Endothelial cell of umbilical vein (primary cell): ENCODE results near the gene CDH2. TPM values are rescaled to one million over a fixed set of nuclear protein-coding genes. Genes with fewer than 3 reads are reported as not detected.

Experiments
- BruUV-seq: library from RNA; stranded (reverse); fragments of 400-500 nt; replicated peaks from 2 replicates; lab custom pipeline; 2021; lab: Mats Ljungman, UMichigan
- CTCF ChIA-PET: fragments of 300-600, 350-600 bp; sonication (Branson Sonifier 250); formaldehyde crosslinking; loops from one replicate; lab custom pipeline; 2021; ENCODE audit warnings: antibody characterized with exemption, inconsistent platforms; lab: Charles Lee
- POLR2A ChIA-PET: fragments of 300-600, 350-600 bp; sonication (Branson Sonifier 250); formaldehyde crosslinking; loops from one replicate; lab custom pipeline; 2021; ENCODE audit warnings: antibody characterized with exemption, inconsistent platforms; lab: Charles Lee
- DNase-seq: peaks from one replicate; pipeline ENCODE4 v3.0.0-alpha.2; 2011; ENCODE audit warnings: low read depth, low spot score
- FAIRE-seq: peaks from 2 replicates; lab custom pipeline; 2011; peaks lifted over from hg19 to GRCh38; lab: Jason Lieb, UNC
- H2AFZ ChIP-seq: 2 replicates; pipeline ENCODE4 v1.6.0; 2012; ENCODE audit warnings: low read depth, low read length, control low read depth, inconsistent platforms
- H3K27ac ChIP-seq: 2 replicates; pipeline ENCODE4 v1.5.1; 2011; ENCODE audit warnings: low read depth, mild to moderate bottlenecking, control low read depth, low read length, moderate library complexity; ENCODE audit not compliant: insufficient read depth
- H3K27me3 ChIP-seq, 2 experiments: 2 replicates each; pipeline versions ENCODE4 v1.6.0 to v1.6.1; 2011; ENCODE audit warnings: low read length in 2 of 2, mixed read lengths in 1 of 2; ENCODE audit not compliant: control insufficient read depth in 2 of 2, insufficient read depth in 2 of 2
- H3K36me3 ChIP-seq, 2 experiments: 2 replicates in 1 of 2; 3 replicates in 1 of 2; pipeline ENCODE4 v1.5.1; 2011; ENCODE audit warnings: low read length in 2 of 2, mild to moderate bottlenecking in 1 of 2, moderate library complexity in 1 of 2; ENCODE audit not compliant: control insufficient read depth in 2 of 2, insufficient read depth in 2 of 2; ENCODE audit errors: extremely low read depth in 1 of 2
- H3K4me1 ChIP-seq: 3 replicates; pipeline ENCODE4 v1.5.1; 2011; ENCODE audit warnings: mild to moderate bottlenecking, low read length; ENCODE audit not compliant: control insufficient read depth, insufficient read depth; ENCODE audit errors: extremely low read depth
- H3K4me2 ChIP-seq: 2 replicates; pipeline ENCODE4 v1.6.1; 2011; ENCODE audit warnings: low read length, control low read depth, mixed read lengths; ENCODE audit not compliant: insufficient read depth
- H3K4me3 ChIP-seq, 3 experiments: fragments of 200-600 bp in 1 of 3; sonication (generic), shearing (Covaris generic) in 1 of 3; replicated peaks in 1 of 3; 2 replicates each; pipeline ENCODE4 v1.5.1; 2011 to 2016; ENCODE audit warnings: control low read depth in 3 of 3, low read length in 3 of 3, mild to moderate bottlenecking in 2 of 3, inconsistent platforms in 1 of 3, low read depth in 1 of 3, moderate library complexity in 1 of 3; ENCODE audit not compliant: insufficient read depth in 1 of 3
- H3K79me2 ChIP-seq: 2 replicates; pipeline ENCODE4 v1.6.0; 2012; ENCODE audit warnings: low read length, inconsistent platforms; ENCODE audit not compliant: control insufficient read depth, insufficient read depth
- H3K9ac ChIP-seq: replicated peaks from 2 replicates; pipeline ENCODE3; 2011; ENCODE audit warnings: low read length, control low read depth; ENCODE audit not compliant: insufficient read depth; ENCODE audit errors: extremely low read depth
- H3K9me1 ChIP-seq: replicated peaks from 3 replicates; pipeline ENCODE4 v1.6.0; 2011; ENCODE audit warnings: mild to moderate bottlenecking, low read length; ENCODE audit not compliant: control insufficient read depth, insufficient read depth; ENCODE audit errors: extremely low read depth
- H3K9me3 ChIP-seq: replicated peaks from 2 replicates; pipeline ENCODE4 v1.5.1; 2012; ENCODE audit warnings: low read length, inconsistent platforms; ENCODE audit not compliant: control insufficient read depth, insufficient read depth
- H4K20me1 ChIP-seq: replicated peaks from 2 replicates; pipeline ENCODE3; 2011; ENCODE audit warnings: mild to moderate bottlenecking, low read length; ENCODE audit not compliant: control insufficient read depth, insufficient read depth; ENCODE audit errors: extremely low read depth
- CTCF ChIP-seq, 2 donors: IDR thresholded peaks; 1 replicate in 1 of 2; 2 replicates in 1 of 2; pipeline ENCODE4 v1.5.1; 2011; ENCODE audit warnings: low read length in 2 of 2, mild to moderate bottlenecking in 2 of 2, moderate library complexity in 2 of 2, control low read depth in 1 of 2, inconsistent platforms in 1 of 2, low read depth in 1 of 2; ENCODE audit not compliant: insufficient read depth in 1 of 2; ENCODE audit errors: extremely low read depth in 1 of 2
- EZH2 ChIP-seq: IDR thresholded peaks from 2 replicates; pipeline ENCODE4 v1.6.1; 2012; ENCODE audit warnings: borderline replicate concordance, low read depth, mild to moderate bottlenecking, moderate library complexity, low read length, inconsistent platforms; ENCODE audit not compliant: severe bottlenecking
- FOS ChIP-seq: IDR thresholded peaks from 2 replicates; pipeline ENCODE4 v1.6.1; 2011; ENCODE audit warnings: mild to moderate bottlenecking, low read length, moderate library complexity, borderline replicate concordance; ENCODE audit not compliant: insufficient read depth
- GATA2 ChIP-seq: IDR thresholded peaks from 2 replicates; pipeline ENCODE4 v1.7.0; 2011; ENCODE audit warnings: low read depth, mild to moderate bottlenecking, moderate library complexity, mixed read lengths, low read length; ENCODE audit not compliant: insufficient read length, insufficient read depth
- JUN ChIP-seq: IDR thresholded peaks from 2 replicates; pipeline ENCODE4 v1.6.1; 2011; ENCODE audit warnings: borderline replicate concordance, low read depth; ENCODE audit not compliant: insufficient read length, insufficient read depth
- MAX ChIP-seq: IDR thresholded peaks from 2 replicates; pipeline ENCODE4 v1.6.1; 2011; ENCODE audit not compliant: insufficient read depth, insufficient read length
- MYC ChIP-seq: IDR thresholded peaks from one replicate; pipeline ENCODE4 v1.6.1; 2011; ENCODE audit warnings: mild to moderate bottlenecking, low read depth, low read length
- POLR2A ChIP-seq: IDR thresholded peaks from 2 replicates; pipeline ENCODE4 v1.6.1; 2012; ENCODE audit warnings: low read depth, mild to moderate bottlenecking, control low read depth, low read length
- POLR2AphosphoS5 ChIP-seq: IDR thresholded peaks from 2 replicates; pipeline ENCODE4 v1.6.1; 2012; ENCODE audit warnings: low read depth, mild to moderate bottlenecking, control low read depth, low read length, moderate library complexity; ENCODE audit not compliant: insufficient read depth
- dilution Hi-C: fragments of 300-500 bp; cut with MboI; formaldehyde crosslinking; loops from one replicate; pipeline ENCODE4 v1.15.0; 2019; ENCODE audit warnings: low sequenced_read_pairs; ENCODE audit not compliant: extremely low pct_ligation_motif_present
- intact Hi-C: fragments of 100-400 bp; cut with micrococcal nuclease; formaldehyde crosslinking; loops from one replicate; pipeline ENCODE4 v1.10.0; 2022
- polyA plus RNA-seq, 4 experiments: library from polyadenylated mRNA; depleted of rRNA in 3 of 4; stranded (reverse) in 3 of 4; unstranded in 1 of 4; fragments of >200 nt; gene quantifications; 2 replicates each; pipeline versions ENCODE4 v1.2.1 to v1.2.3, GENCODE V29; 2011 to 2012; ENCODE audit warnings: missing spikeins in 1 of 4
- total RNA-seq: library from RNA; stranded (reverse); gene quantifications from 2 replicates; pipeline ENCODE4 v1.2.3, GENCODE V29; 2021

Gene CDH2
- total and polyA plus RNA-seq, 2 donors (not counting 3 experiments of a cell fraction or from before 2014, with no cell fraction given) = 37.6 to 59.5 TPM

DNA sequence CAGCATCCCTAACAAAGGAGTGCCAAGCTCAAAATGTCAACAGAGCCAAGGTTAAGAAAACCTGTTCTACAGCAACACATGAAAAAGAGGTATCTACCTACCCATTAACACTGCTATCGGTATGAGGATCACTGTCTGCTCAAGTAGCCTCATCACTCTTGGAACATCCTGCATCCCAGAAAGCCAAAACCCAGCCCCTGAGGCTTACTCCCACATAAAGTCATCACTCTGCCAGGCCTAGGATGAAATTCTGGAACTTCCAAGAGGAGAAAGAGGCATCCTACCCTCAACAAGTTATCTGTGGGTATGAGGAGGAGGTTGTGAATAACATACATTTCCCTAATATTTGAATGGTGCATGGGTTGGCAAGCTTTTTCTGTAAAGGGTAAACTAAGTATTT, 25.5 kb downstream of the CDH2 start:
- H2AFZ ChIP-seq = no peak overlapping the region
- H3K27me3 ChIP-seq = no peaks in the 10 kb centered on the region
- H3K27ac ChIP-seq = no peak overlapping the region
- POLR2A ChIA-PET = no interaction called here
- peaks cover 21% of the 10 kb centered on the region for H3K79me2 ChIP-seq
- no peak for FAIRE-seq
- no peaks in the 10 kb centered on the region for H3K9me3 ChIP-seq
- no peaks in the 10 kb centered on the region for H3K36me3 ChIP-seq
- H3K4me1 ChIP-seq = peaks cover 10% of the 10 kb centered on the region
- H3K9ac ChIP-seq = no peak overlapping the region
- intact Hi-C loops = no loop called here
- peaks cover 3% of the 10 kb centered on the region for H4K20me1 ChIP-seq
- CTCF ChIA-PET = no interaction called here
- dilution Hi-C loops = no loop called here
- no peak overlapping the region for H3K4me2 ChIP-seq
- no peak for DNase-seq
- BruUV-seq = no TSS peak
- no peaks in the 10 kb centered on the region for H3K9me1 ChIP-seq
- TF ChIP-seq FOS (no peak), POLR2AphosphoS5 (no peak), MYC (no peak)
- H3K4me3 ChIP-seq = no peak overlapping the region

GRCh38 chr18:28150925-28151324, 26.0 kb downstream of the CDH2 start:
- POLR2A ChIA-PET = no interaction called here
- H3K36me3 ChIP-seq = no peaks in the 10 kb centered on the region
- peaks cover 10% of the 10 kb centered on the region for H3K4me1 ChIP-seq
- no peak overlapping the region for H3K27ac ChIP-seq
- CTCF ChIA-PET = no interaction called here
- H4K20me1 ChIP-seq = peaks cover 2% of the 10 kb centered on the region
- H2AFZ ChIP-seq = no peak overlapping the region
- peaks cover 21% of the 10 kb centered on the region for H3K79me2 ChIP-seq
- no TSS peak for BruUV-seq
- H3K27me3 ChIP-seq = no peaks in the 10 kb centered on the region
- FAIRE-seq = no peak
- no peaks in the 10 kb centered on the region for H3K9me1 ChIP-seq
- no peak overlapping the region for H3K9ac ChIP-seq
- intact Hi-C loops = no loop called here
- H3K9me3 ChIP-seq = no peaks in the 10 kb centered on the region
- no peak for DNase-seq
- no peak overlapping the region for H3K4me2 ChIP-seq
- TF ChIP-seq CTCF (IDR thresholded peaks at IDR 0.05; ENCODE audit: extremely low read depth in 1 of 2, insufficient read depth in 1 of 2, low read depth in 1 of 2, low read length in 2 of 2) (no peak), POLR2A (no peak), POLR2AphosphoS5 (no peak), JUN (no peak), EZH2 (no peak), MAX (no peak), GATA2 (no peak)
- dilution Hi-C loops = no loop called here
- H3K4me3 ChIP-seq = no peak overlapping the region
